Head of caudate nucleus (tissue), 42 donors: ENCODE measurements around the gene SERTM2.
"Not testable (repeated sequence)": the region's sequence is repeated elsewhere in the genome, so short reads cannot be mapped to it uniquely, and the experiment has no call there.

Source experiments
- DNase-seq, 42 donors: peaks; one replicate each; pipeline versions ENCODE4 v3.0.0 to v3.0.0-alpha.2; 2020 to 2021; ENCODE audit warnings: mixed read lengths in 7 of 42
- intact Hi-C: fragments of 100-400 bp; cut with DNase I; formaldehyde crosslinking; loops from one replicate; pipeline ENCODE4 v1.15.0; 2022

Gene SERTM2

DNA sequence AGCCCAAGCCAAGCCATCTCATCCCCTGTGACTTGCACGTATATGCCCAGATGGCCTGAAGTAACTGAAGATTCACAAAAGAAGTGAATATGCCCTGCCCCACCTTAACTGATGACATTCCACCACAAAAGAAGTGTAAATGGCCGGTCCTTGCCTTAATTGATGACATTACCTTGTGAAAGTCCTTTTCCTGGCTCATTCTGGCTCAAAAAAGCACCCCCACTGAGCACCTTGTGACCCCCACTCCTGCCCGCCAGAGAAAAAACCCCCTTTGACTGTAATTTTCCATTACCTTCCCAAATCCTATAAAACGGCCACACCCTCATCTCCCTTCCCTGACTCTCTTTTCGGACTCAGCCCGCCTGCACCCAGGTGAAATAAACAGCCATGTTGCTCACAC, 37.8 kb downstream of the SERTM2 start:
- intact Hi-C loops, DNase-seq: not testable (repeated sequence)

- no peak for DNase-seq
- intact Hi-C loops = no loop called here
Observed at GRCh38 chrX:111555406-111555958, 44.0 kb downstream of the SERTM2 start.

DNA sequence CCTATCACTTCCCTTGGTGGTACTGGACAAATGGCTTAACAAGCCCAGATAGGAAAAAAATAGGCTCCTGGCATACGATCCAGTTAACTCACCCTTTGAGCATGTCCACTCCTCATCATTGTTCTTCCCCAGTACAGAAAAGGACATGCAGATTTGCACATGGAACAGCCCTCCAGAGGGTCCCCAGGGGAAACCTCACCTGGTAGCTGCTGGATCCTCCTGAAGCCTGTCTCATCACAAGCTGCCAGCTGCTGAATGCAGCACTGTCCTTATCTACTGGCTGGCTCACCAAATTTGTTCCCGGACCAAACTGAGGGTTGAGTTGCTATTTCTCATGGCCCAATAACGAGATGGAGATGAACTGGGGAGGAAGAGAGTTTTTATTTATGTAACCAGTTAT, 49.4 kb downstream of the SERTM2 start:
- intact Hi-C loops = no loop called here
- no peak for DNase-seq

DNA sequence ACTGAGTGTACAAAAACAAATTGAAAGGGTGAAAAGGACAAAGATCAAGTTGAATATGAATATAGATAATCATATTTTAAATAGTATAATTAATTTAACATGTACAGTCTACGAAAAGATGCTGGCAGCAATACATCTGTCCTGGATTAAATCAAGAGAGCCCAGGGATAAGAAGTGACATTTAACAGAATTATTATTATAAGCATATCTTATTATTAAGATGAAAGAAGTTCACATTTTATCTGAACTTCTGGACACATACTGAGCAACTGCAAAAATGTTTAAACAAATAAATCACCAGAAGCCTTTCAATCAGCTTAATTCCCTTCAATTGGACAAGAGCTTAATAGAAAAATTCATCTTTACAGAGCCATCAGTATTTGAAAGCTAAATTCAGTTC, 50.4 kb downstream of the SERTM2 start:
- no peak for DNase-seq
- intact Hi-C loops = no loop called here

DNA sequence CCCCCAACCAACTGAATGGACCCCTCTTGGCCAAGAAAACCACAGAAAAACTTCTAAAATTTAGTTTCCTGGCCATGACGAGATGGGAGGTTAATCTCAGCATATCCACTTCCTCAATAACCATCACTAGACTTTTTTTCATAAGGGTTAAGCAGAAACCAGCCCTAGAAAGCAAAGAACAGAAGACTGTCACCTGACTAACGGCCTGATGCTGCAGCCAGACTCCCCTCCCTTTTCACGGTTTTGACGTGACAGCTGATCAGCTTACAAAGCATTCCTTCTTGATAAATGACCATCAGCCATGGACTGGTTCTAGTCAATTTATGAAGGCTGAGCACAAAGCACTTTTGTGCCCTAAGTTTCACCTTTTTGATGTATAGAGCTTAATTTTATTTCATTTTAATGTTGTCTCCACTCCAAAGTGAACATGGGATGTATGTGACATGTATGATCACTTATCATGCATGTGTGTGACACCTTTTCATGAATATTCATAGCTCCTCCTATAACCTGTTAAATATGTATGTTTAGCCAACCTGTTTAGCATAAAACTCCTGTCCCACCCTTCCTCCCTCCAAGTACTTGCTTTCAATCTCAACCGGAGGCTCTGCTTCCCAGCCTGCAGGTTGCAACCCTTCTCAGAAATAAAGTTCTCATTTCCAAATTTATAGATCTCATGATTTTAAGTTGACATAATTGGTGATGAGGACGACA, 56.3 kb downstream of the SERTM2 start:
- intact Hi-C loops = no loop called here
- DNase-seq = no peak

GRCh38 chrX:111568354-111568753, 56.9 kb downstream of the SERTM2 start:
- intact Hi-C loops = no loop called here
- peak in 4 of 42 donors; percentile 0 to 37 (median 1) for DNase-seq

DNA sequence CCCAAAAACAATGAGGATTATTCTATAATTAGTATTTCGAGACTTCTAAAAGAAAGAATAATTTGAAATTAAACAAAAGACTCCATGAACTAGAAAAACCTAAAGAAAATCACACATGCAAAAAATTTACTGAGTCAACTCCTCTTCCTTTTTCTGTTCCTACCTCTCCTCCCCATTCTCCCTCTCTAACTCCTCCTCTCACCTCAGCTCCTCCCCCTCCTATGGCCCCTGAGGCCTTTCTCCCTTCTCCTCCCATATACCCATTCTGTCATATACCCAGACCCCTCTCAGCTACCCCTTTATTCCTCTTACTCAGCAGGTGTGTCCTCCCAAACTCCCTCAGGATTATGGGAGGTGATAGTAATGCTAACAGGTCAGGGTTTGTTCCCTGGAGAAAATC, 57.4 kb downstream of the SERTM2 start:
- intact Hi-C loops = no loop called here
- no peak for DNase-seq
